Testis (tissue), 3 donors: ENCODE measurements around the gene INPPL1. TPM values are rescaled to one million over a fixed set of nuclear protein-coding genes. Genes with fewer than 3 reads are reported as not detected.
A peak's percentile ranks its signal among the peaks of the same experiment; 100 is the strongest.

Experiments
- DNase-seq: peaks from one replicate; pipeline ENCODE4 v3.0.0-alpha.2; 2019
- H3K27ac ChIP-seq, 2 donors: fragments of 200-600 bp; sonication (generic); one replicate each; pipeline ENCODE4 v1.5.1; 2019
- H3K27me3 ChIP-seq: fragments of 200-600 bp; sonication (generic); one replicate; pipeline ENCODE4 v1.5.1; 2019
- H3K36me3 ChIP-seq: fragments of 200-600 bp; sonication (generic); one replicate; pipeline ENCODE4 v1.5.1; 2017; ENCODE audit warnings: low read depth; ENCODE audit errors: missing control alignments
- H3K4me1 ChIP-seq: fragments of 200-600 bp; sonication (generic); one replicate; pipeline ENCODE4 v1.5.1; 2019
- H3K4me3 ChIP-seq, 2 donors: fragments of 200-600 bp; sonication (generic); one replicate each; pipeline ENCODE4 v1.5.1; 2017 to 2019
- H3K9me3 ChIP-seq: fragments of 200-600 bp; sonication (generic); one replicate; pipeline ENCODE4 v1.5.1; 2017
- POLR2A ChIP-seq: fragments of 450-650 bp; IDR thresholded peaks from one replicate; pipeline ENCODE4 v1.6.1; 2017; ENCODE audit warnings: antibody characterized with exemption, mild to moderate bottlenecking, moderate library complexity
- WGBS, 2 donors: methylation state at CpG; one replicate each; pipeline ENCODE4 v1.1.5; 2018; 5-methylcytosine and 5-hydroxymethylcytosine counted together
- intact Hi-C: fragments of 100-400 bp; cut with DNase I; formaldehyde crosslinking; loops from one replicate; pipeline ENCODE4 v1.15.1; 2023; ENCODE audit warnings: low total_unique reads
- polyA plus RNA-seq: library from polyadenylated mRNA; stranded (reverse); fragments of 350-450 nt; fragmentation: Illumina TruSeq; extraction: RNeasy Lipid Tissue Mini Kit (QIAGEN cat#74804); gene quantifications from one replicate; pipeline ENCODE4 v1.2.3, GENCODE V29; 2014; ENCODE audit warnings: low read depth, low replicate concordance; ENCODE audit not compliant: insufficient read depth
- total RNA-seq, 2 donors: library from RNA; depleted of rRNA; stranded (reverse); fragments of >200 nt; gene quantifications; one replicate each; pipeline ENCODE4 v1.2.3, GENCODE V29; 2016
- TF ChIP-seq, protein P1 (sequence below), 3 experiments: fragments of 450-650 bp in 2 of 3; fragments of 200-600 bp in 1 of 3; sonication (generic) in 1 of 3; IDR thresholded peaks; one replicate each; pipeline ENCODE4 v1.5.1; 2016 to 2019; ENCODE audit warnings: antibody characterized with exemption in 3 of 3, mild to moderate bottlenecking in 2 of 3, moderate library complexity in 1 of 3

Gene INPPL1
- total and polyA plus RNA-seq, 3 donors from 2014 or later, result 48.1 to 132 (median 120) TPM

DNA sequence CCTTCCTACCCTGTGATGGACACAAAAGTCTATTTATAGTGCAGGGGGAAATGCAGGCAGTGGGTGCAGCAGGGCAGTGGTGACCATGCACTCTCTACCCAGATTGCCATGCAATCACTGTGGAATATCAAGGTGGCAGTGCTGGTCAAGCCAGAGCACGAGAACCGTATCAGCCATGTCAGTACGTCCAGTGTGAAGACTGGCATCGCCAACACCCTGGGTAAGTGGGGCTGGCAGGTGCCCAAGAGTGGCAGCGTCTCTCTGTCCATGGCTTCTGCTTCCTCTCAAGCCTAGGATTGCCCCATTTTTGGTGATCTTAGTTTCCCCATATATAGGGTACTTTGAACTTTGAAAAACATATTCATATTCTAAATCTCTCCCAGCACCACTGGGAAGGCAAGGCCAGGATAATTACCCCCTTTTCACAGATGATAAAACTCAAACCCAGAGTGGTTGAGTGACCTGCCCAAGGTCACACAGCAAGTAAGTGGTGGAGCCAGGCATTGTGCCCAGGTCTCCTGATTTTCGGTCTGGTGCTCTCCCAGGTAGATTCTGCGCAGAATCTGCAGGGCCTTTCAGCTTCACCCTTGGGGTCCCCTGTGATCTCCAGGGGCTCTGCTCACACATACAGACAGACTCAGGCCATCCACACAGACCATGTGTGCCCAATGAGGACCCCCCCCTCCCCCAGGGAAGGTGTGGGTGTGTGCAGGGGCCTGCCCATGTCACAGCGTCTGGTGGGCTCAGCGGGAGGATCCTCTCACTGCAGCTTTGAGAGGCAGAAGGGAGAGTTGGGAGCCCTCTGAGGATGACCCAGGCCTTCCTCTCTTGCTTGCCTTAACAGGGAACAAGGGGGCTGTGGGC, 7.1 kb downstream of the INPPL1 start:
- Histone ChIP-seq H3K36me3 (no peaks in the 10 kb centered on the region), H3K27ac (no peak overlapping the region), H3K4me3 (no peak overlapping the region), H3K4me1 (no peaks in the 10 kb centered on the region), H3K27me3 (no peaks in the 10 kb centered on the region), H3K9me3 (no peaks in the 10 kb centered on the region)
- DNase-seq, result peak; percentile 9
- TF ChIP-seq POLR2A, result no peak
- TF ChIP-seq, protein P1, sequence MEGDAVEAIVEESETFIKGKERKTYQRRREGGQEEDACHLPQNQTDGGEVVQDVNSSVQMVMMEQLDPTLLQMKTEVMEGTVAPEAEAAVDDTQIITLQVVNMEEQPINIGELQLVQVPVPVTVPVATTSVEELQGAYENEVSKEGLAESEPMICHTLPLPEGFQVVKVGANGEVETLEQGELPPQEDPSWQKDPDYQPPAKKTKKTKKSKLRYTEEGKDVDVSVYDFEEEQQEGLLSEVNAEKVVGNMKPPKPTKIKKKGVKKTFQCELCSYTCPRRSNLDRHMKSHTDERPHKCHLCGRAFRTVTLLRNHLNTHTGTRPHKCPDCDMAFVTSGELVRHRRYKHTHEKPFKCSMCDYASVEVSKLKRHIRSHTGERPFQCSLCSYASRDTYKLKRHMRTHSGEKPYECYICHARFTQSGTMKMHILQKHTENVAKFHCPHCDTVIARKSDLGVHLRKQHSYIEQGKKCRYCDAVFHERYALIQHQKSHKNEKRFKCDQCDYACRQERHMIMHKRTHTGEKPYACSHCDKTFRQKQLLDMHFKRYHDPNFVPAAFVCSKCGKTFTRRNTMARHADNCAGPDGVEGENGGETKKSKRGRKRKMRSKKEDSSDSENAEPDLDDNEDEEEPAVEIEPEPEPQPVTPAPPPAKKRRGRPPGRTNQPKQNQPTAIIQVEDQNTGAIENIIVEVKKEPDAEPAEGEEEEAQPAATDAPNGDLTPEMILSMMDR (IDR thresholded peaks at IDR 0.05), result no peak
- WGBS, 2 donors, result 93 to 94% methylated on average over 8 to 9 of the region's 9 CpGs
- intact Hi-C loops, result no loop called here

DNA sequence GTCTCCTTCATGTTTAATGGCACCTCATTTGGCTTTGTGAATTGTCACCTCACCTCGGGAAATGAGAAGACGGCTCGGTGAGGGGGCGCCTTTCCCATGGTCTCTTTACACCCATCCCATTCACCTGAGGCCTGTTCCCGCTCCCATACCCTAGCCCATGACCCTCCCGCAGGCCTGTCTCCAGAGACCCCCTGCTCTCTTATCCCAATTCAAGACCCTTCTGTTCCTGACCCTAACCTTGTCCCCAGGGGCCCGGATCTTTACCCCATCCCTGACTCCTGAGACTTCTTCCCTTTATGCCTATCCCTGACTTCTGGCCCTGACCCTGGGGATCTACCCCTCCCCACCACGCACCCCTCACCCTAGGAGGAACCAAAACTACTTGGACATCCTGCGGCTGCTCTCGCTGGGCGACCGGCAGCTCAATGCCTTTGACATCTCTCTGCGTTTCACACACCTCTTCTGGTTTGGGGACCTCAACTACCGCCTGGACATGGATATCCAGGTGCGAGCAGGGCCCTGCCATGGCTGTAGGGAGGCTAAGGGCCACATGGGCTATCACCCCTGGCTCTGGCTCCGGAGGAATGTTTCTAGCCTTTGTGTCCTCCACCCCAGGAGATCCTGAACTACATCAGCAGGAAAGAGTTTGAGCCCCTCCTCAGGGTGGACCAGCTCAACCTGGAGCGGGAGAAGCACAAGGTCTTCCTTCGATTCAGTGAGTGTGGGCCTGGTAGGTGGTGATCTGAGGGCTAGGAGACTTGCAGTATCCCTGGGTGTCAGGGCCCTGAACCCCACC, 7.9 kb downstream of the INPPL1 start:
- peak; percentile 8 for DNase-seq
- Histone ChIP-seq H3K4me3 (no peak overlapping the region), H3K9me3 (no peaks in the 10 kb centered on the region), H3K27ac (no peak overlapping the region), H3K36me3 (no peaks in the 10 kb centered on the region), H3K4me1 (no peaks in the 10 kb centered on the region), H3K27me3 (no peaks in the 10 kb centered on the region)
- intact Hi-C loops, result no loop called here
- 94 to 95% methylated on average over 18 of the region's 18 CpGs for WGBS, 2 donors
- TF ChIP-seq POLR2A, result no peak

DNA sequence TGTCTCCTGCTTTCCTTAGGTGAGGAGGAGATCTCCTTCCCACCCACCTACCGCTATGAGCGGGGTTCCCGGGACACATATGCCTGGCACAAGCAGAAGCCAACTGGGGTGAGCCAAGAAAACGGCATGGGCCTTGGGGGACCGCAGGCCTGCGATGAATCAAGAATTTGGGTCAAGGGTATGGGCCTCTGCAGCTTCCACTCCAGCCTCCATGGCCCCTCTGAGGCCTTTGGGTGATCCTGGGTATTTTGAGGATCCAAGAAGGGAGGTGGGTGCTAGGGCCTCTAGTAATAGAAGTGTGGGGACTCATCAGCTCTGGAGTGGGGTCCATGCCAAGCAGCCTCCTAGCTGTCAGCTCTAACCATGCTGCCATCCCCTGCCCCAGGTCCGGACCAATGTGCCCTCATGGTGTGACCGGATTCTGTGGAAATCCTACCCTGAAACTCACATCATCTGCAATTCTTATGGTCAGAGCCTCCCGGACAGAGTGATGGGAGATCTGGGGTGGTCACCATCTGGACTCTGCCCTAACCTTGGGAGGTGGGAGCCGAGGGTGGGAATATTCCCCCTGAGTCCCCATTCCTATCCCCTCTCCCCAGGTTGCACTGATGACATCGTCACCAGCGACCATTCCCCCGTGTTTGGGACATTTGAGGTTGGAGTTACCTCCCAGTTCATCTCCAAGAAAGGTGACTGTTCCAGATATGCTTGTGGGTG, 8.6 kb downstream of the INPPL1 start:
- DNase-seq, result peak; percentile 8
- Histone ChIP-seq H3K27ac (no peak overlapping the region), H3K4me1 (no peaks in the 10 kb centered on the region), H3K27me3 (no peaks in the 10 kb centered on the region), H3K9me3 (no peaks in the 10 kb centered on the region), H3K4me3 (no peak overlapping the region), H3K36me3 (no peaks in the 10 kb centered on the region)
- 94 to 97% methylated on average over 10 to 13 of the region's 13 CpGs for WGBS, 2 donors
- TF ChIP-seq, protein P1 (IDR thresholded peaks at IDR 0.05), result no peak
- no peak for TF ChIP-seq POLR2A
- intact Hi-C loops, result no loop called here

DNA sequence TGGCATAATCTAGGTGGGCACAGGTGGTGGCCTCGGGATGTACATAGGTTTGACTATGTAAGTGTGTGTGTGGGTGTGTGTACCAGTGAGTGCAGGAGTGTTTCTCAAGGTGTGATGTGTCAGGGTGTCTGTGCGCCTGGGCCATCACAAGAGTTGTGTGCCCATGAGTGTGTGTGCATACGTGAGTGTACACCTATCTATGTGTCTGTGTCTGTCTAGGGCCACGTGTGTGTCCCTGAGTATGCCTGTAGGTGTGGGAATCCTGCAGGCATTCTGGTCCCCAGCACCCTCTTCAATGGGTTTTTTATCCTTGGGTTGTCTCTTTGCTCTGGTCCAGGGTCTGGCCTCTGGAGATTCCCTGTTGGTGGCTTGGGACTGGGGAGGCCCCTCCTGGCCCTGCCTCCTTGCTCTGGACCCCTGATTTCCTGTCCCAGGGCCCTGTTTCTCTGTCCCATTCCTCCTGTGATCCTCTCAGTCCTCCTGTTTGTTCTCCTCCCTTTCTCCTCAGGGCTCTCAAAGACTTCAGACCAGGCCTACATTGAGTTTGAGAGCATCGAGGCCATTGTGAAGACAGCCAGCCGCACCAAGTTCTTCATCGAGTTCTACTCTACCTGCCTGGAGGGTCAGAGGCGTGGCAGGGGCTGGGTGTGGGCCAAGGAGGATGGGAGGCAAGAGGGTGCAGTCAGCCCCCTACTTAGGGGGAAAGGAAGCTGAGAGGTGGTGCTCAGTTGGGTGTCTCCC, 9.4 kb downstream of the INPPL1 start:
- H3K27me3 ChIP-seq, result no peaks in the 10 kb centered on the region
- H3K36me3 ChIP-seq, result no peaks in the 10 kb centered on the region
- H3K4me1 ChIP-seq, result no peaks in the 10 kb centered on the region
- H3K4me3 ChIP-seq, result no peak overlapping the region
- no peak overlapping the region for H3K27ac ChIP-seq
- DNase-seq, result peak; percentile 5
- intact Hi-C loops, result no loop called here
- no peaks in the 10 kb centered on the region for H3K9me3 ChIP-seq
- TF ChIP-seq POLR2A, result no peak
- TF ChIP-seq, protein P1 (IDR thresholded peaks at IDR 0.05), result no peak
- 86 to 93% methylated on average over 7 to 8 of the region's 8 CpGs for WGBS, 2 donors
